ENCODE measurements around the gene ISM1. TPM values are rescaled to one million over a fixed set of nuclear protein-coding genes. Genes with fewer than 3 reads are reported as not detected.

Gene ISM1
- total and polyA plus RNA-seq, 3 experiments from 2014 or later: 1.3 to 1.7 (median 1.6) TPM

DNA sequence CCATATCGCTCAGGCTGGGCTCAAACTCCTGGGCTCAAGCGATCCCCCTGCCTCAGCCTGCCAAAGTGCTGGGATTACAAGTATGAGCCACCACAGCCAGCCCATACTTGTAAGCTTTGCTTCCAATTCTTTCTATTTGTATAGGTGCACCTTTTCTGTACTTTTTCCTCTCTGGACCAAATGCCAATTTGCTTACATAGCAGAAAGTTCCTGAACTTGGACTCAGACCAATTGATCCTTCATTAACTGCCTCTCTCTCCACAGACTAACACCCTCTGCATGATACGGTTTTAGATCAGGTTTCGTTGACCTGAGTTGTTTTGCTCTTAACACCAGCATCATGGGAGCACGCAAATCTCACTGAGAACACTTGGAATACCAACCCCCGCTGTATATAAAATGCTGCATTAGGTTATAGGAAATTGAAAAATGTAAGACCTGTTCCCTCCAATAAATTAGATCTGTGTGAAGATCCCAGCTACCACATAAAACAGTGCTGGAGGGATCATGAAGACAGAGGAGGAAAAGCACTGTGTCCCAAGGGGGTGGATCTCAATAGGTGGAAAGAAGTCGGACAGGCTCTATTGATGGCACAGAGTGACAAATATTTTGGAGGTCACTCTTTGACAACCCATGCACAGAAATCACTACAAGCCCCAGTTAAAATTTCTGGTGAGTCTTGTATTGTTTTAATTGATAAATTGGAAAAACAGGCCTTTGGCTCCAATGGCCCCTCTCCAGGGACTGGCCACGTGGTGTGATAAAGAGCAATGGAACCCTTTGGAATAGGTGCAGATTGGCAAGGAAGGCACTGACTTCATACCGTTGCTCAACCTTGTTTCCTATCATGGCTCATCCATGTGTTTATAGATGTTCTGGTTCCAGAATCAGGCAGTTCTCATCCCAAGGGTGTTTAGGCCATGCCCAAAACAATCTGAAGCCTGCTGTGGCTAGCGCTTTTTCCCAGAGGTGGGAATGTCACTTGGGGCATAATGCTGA lies 51.2 kb downstream of the ISM1 start:
- H3K9me3 Mint-ChIP-seq: no peaks in the 10 kb centered on the region
- peak overlapping the region in 1 of 8 donors; percentile 11 for H3K27ac Mint-ChIP-seq
- no peaks in the 10 kb centered on the region for H3K36me3 ChIP-seq (ENCODE audit: insufficient read depth, low read length)
- no peak overlapping the region for H3K27ac ChIP-seq (ENCODE audit: low read depth, low read length)
- no peak for DNase-seq
- peaks cover 2 to 5% (median 4%) of the 10 kb centered on the region in 3 donors for H3K36me3 Mint-ChIP-seq
- H3K4me3 Mint-ChIP-seq: no peak overlapping the region
- no peak overlapping the region for H3K4me3 ChIP-seq (ENCODE audit: low read length)
- H3K4me1 Mint-ChIP-seq: no peaks in the 10 kb centered on the region
- POLR2A ChIA-PET: no interaction called here
- CTCF ChIA-PET: interaction anchor here (1.1 kb wide), 1 partner anchor 153 kb away, joined by 3 read pairs; no protein-coding TSS in a partner anchor
- peaks cover 0 to 15% of the 10 kb centered on the region in 2 donors for H3K27me3 Mint-ChIP-seq
- H3K27me3 ChIP-seq (ENCODE audit: insufficient read depth, low read length, poor library complexity, severe bottlenecking): no peaks in the 10 kb centered on the region
- no peaks in the 10 kb centered on the region for H3K9me3 ChIP-seq (ENCODE audit: low read length)
- no peaks in the 10 kb centered on the region for H3K4me1 ChIP-seq (ENCODE audit: insufficient read depth, low read length)

DNA sequence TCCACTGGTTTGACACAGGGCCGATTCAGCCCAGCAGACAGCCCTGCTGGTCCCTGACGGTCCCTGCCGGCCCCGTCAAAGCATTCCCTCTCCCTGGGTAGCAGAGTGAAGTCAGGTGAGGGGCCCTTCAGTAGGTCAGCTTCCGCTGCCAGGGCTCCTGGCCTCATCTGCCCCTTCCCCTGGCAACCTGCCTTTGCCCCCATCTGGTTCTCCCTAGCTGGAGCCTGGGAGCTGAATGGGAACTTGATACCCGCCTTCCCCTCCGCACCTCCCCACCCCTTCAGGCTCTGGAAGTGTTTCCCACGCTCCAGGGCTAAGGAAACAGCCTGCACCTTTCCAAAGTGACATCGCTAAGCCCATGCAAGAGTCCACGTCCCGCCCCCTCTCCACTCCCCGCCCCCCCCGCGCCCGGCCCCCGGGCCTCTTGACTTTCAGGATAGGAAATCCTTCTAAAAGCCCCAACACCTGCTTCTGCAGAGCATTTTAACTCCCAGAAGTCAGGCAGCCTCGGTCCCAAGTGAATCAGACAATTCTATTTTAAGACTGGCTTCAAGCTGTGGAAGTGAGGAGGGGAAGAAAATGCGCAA lies 53.3 kb downstream of the ISM1 start:
- Histone ChIP-seq H3K27ac (ENCODE audit: low read depth, low read length) (no peak overlapping the region), H3K27me3 (ENCODE audit: insufficient read depth, low read length, poor library complexity, severe bottlenecking) (no peaks in the 10 kb centered on the region), H3K36me3 (ENCODE audit: insufficient read depth, low read length) (no peaks in the 10 kb centered on the region), H3K4me3 (ENCODE audit: low read length) (no peak overlapping the region), H3K9me3 (ENCODE audit: low read length) (no peaks in the 10 kb centered on the region), H3K4me1 (ENCODE audit: insufficient read depth, low read length) (no peaks in the 10 kb centered on the region)
- Mint-ChIP-seq H3K27ac (no peak overlapping the region), H3K27me3 (peaks cover 6 to 15% of the 10 kb centered on the region in 2 donors), H3K9me3 (no peaks in the 10 kb centered on the region), H3K36me3 (peaks cover 2 to 5% (median 4%) of the 10 kb centered on the region in 3 donors), H3K4me1 (no peaks in the 10 kb centered on the region), H3K4me3 (no peak overlapping the region)
- ChIA-PET POLR2A (no interaction called here), CTCF (no interaction called here)
- DNase-seq: no peak

DNA sequence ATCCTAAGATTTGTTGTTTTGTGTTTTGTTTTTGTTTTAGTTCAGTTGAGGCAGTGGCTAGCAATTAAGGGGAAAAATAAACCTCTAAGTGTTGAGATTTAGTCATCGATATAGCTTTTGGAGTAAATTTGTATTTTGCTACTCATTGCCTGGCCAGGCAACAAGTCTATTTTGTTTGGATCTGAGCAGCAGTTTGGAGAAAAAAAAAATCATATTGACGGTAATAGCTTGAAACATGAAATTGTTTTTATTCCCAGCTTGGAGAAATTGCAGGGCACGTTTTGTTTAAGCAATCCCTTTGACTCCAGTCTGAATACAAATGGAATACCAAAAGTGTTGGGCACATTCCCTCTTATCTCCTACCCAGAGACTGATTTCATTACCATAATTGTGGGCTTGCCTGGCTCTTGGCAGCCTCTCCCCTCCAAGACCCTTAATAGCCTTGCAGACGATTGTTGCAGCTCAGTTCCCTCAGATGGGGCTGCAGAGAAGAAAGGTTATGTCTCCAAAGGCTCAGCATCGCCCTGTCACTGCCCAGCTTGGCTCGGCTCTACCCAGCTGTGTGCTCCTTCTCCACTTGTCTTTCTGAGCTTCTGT lies 56.0 kb downstream of the ISM1 start:
- Histone ChIP-seq H3K27me3 (ENCODE audit: insufficient read depth, low read length, poor library complexity, severe bottlenecking) (no peaks in the 10 kb centered on the region), H3K4me1 (ENCODE audit: insufficient read depth, low read length) (no peaks in the 10 kb centered on the region), H3K4me3 (ENCODE audit: low read length) (no peak overlapping the region), H3K36me3 (ENCODE audit: insufficient read depth, low read length) (no peaks in the 10 kb centered on the region), H3K27ac (ENCODE audit: low read depth, low read length) (no peak overlapping the region), H3K9me3 (ENCODE audit: low read length) (no peaks in the 10 kb centered on the region)
- no peaks in the 10 kb centered on the region for H3K4me1 Mint-ChIP-seq
- peaks cover 7 to 11% of the 10 kb centered on the region in 2 donors for H3K27me3 Mint-ChIP-seq
- peaks cover under 1 to 4% (median 1%) of the 10 kb centered on the region in 3 donors for H3K36me3 Mint-ChIP-seq
- DNase-seq: no peak
- ChIA-PET CTCF (no interaction called here), POLR2A (no interaction called here)
- no peak overlapping the region for H3K4me3 Mint-ChIP-seq
- no peaks in the 10 kb centered on the region for H3K9me3 Mint-ChIP-seq
- no peak overlapping the region for H3K27ac Mint-ChIP-seq

DNA sequence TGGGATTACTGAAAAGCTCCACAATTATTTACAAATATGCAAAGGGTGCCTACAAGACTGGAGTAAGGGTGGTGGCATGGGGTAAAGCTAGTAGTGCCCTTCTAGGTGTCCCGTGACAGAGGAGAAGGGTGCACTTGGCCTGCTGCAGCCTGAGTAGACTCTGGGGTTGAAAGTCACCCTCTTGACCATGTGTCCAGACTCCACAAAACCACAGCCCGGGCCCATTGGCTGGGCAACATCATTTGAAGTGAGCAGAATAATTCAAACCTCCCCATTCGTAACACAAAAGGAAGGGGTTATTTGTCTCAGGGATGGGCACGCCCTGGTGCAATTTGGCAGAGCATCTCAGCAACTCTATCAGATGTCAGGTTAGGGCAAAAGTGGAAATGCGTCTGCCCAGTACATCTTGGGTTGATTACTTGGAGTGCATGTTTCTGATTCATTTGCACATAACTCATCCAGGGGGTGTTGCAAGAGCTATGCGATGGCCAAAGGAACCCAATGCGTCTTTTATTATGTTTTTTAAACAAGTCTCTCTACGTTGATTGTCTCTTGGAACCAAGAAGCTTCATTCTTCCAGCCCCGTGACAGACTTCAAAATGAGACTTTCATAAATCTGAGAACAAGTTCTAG lies 56.7 kb downstream of the ISM1 start:
- Mint-ChIP-seq H3K27ac (no peak overlapping the region), H3K36me3 (peaks cover 0 to 1% (median 0%) of the 10 kb centered on the region in 3 donors), H3K4me3 (no peak overlapping the region), H3K27me3 (peaks cover 7 to 11% of the 10 kb centered on the region in 2 donors), H3K9me3 (no peaks in the 10 kb centered on the region), H3K4me1 (no peaks in the 10 kb centered on the region)
- Histone ChIP-seq H3K4me1 (ENCODE audit: insufficient read depth, low read length) (no peaks in the 10 kb centered on the region), H3K36me3 (ENCODE audit: insufficient read depth, low read length) (no peaks in the 10 kb centered on the region), H3K27ac (ENCODE audit: low read depth, low read length) (no peak overlapping the region), H3K4me3 (ENCODE audit: low read length) (no peak overlapping the region), H3K9me3 (ENCODE audit: low read length) (no peaks in the 10 kb centered on the region), H3K27me3 (ENCODE audit: insufficient read depth, low read length, poor library complexity, severe bottlenecking) (no peaks in the 10 kb centered on the region)
- DNase-seq: no peak
- ChIA-PET CTCF (interaction anchor here (1.3 kb wide), 1 partner anchor 10 kb away, joined by 4 read pairs; no protein-coding TSS in a partner anchor), POLR2A (no interaction called here)

DNA sequence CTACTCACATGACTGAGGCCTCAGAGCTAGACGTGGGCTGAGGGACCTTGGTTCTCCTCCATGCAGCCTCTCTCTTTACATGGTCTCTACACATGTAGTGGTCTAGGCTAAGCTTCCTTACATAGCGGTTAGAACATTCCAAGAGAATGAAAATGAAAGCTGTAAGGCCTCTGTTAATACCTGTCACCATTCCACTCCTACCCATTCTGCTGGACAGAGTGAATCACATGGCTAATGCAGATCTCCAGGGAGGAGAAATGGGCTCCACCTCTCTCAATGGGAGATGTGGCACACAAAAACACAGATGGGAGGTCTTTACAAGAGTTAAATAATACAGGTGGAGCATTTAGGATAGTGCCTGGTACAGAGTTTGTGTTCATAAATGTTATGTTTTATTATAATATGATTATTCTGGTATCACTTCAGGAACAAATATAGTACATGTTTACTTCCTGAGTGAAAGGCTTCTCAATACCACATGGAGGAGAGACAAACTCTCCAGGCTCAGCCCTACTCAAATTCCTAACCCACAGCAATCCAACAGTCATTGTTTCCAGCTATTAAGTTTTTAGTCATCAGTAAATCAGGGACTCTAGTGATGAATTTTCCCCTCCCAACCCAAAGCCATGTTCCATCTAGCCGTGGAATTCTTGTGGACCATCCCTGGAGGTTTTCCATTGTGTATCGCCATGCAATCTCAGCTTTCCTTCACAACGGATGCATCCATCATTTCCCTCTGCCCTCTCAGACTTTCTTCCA lies 57.9 kb downstream of the ISM1 start:
- H3K4me1 Mint-ChIP-seq: no peaks in the 10 kb centered on the region
- no peak for DNase-seq
- no peak overlapping the region for H3K4me3 ChIP-seq (ENCODE audit: low read length)
- CTCF ChIA-PET: interaction anchor here (1.3 kb wide), 1 partner anchor 9 kb away, joined by 4 read pairs; no protein-coding TSS in a partner anchor
- POLR2A ChIA-PET: no interaction called here
- peaks cover 7 to 11% of the 10 kb centered on the region in 2 donors for H3K27me3 Mint-ChIP-seq
- no peaks in the 10 kb centered on the region for H3K4me1 ChIP-seq (ENCODE audit: insufficient read depth, low read length)
- no peak overlapping the region for H3K27ac Mint-ChIP-seq
- no peaks in the 10 kb centered on the region for H3K9me3 Mint-ChIP-seq
- no peak overlapping the region for H3K4me3 Mint-ChIP-seq
- H3K27ac ChIP-seq (ENCODE audit: low read depth, low read length): no peak overlapping the region
- peaks cover 0 to 1% (median 0%) of the 10 kb centered on the region in 3 donors for H3K36me3 Mint-ChIP-seq
- H3K27me3 ChIP-seq (ENCODE audit: insufficient read depth, low read length, poor library complexity, severe bottlenecking): no peaks in the 10 kb centered on the region
- H3K9me3 ChIP-seq (ENCODE audit: low read length): no peaks in the 10 kb centered on the region
- H3K36me3 ChIP-seq (ENCODE audit: insufficient read depth, low read length): no peaks in the 10 kb centered on the region

DNA sequence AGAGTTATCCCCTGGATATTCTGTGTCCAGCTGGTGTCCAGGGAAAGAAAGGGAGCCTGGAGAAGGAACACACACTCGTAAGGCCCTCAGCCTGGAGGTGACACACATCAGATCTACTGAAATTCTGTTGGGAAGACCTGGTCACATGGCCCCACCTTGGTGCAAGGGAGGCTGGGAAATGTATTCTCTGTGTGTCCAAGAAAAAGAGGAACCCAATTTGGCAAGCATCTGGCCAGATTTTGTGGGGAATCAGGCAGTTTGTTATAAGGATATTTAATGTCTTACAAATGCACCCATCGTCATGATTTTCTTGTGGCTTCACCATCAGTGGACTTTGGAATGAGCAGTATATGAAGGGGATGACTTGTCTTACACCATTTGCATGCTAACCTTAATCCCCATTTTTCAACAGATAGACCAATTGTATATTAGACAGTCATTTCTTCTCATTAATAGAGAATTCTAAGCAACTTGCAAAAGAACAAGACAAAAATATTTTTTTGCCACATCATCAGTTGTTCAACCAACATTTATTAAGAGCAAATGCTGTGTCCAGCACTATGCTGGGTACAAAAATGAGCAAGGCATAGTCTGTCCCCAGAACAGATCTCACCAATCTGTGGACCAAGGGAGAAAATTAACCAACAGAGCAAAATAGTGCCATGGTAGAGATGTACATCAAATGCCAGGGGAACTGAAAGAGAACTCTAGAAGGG lies 59.7 kb downstream of the ISM1 start:
- DNase-seq: no peak
- CTCF ChIA-PET: no interaction called here

More for the DNA sequence above, 59.7 kb downstream of the ISM1 start:
- POLR2A ChIA-PET: no interaction called here
- Mint-ChIP-seq H3K4me3 (no peak overlapping the region), H3K9me3 (no peaks in the 10 kb centered on the region), H3K27me3 (peaks cover 4 to 12% of the 10 kb centered on the region in 2 donors), H3K27ac (no peak overlapping the region), H3K4me1 (no peaks in the 10 kb centered on the region), H3K36me3 (peaks cover 0 to 1% (median 0%) of the 10 kb centered on the region in 3 donors)
- H3K27ac ChIP-seq (ENCODE audit: low read depth, low read length): no peak overlapping the region
- no peaks in the 10 kb centered on the region for H3K36me3 ChIP-seq (ENCODE audit: insufficient read depth, low read length)
- no peak overlapping the region for H3K4me3 ChIP-seq (ENCODE audit: low read length)
- no peaks in the 10 kb centered on the region for H3K9me3 ChIP-seq (ENCODE audit: low read length)
- H3K27me3 ChIP-seq (ENCODE audit: insufficient read depth, low read length, poor library complexity, severe bottlenecking): no peaks in the 10 kb centered on the region
- no peaks in the 10 kb centered on the region for H3K4me1 ChIP-seq (ENCODE audit: insufficient read depth, low read length)

All from CD8-positive, alpha-beta memory T cell (primary cell).